ENCODE data around the gene CIDEC. TPM values are rescaled to one million over a fixed set of nuclear protein-coding genes. Genes with fewer than 3 reads are reported as not detected.

CIDEC gene
- total and polyA plus RNA-seq, 9 of the 15 experiments (the other 6 are each of a cell fraction or from before 2014, with no cell fraction given) = not detected

GRCh38 chr3:9846931-9847488, 33.0 kb downstream of the CIDEC start:
- POLR2A ChIA-PET = interaction anchor here (0.5 to 1.2 kb wide), 2 partner anchors 9 to 65 kb away, joined by 3 read pairs; no protein-coding TSS in a partner anchor
- no peak for FAIRE-seq
- TF ChIP-seq LEF1 (IDR thresholded peaks at IDR 0.05) (no peak), KDM5B (IDR thresholded peaks at IDR 0.05; ENCODE audit: insufficient replicate concordance, low read depth, low read length) (no peak), DLX4 (CRISPR knock-in tag; IDR thresholded peaks at IDR 0.05) (no peak), KLF16 (IDR thresholded peaks at IDR 0.05) (no peak), ZNF263 (CRISPR knock-in tag; IDR thresholded peaks at IDR 0.05; ENCODE audit: borderline replicate concordance) (no peak), ZNF175 (CRISPR knock-in tag; IDR thresholded peaks at IDR 0.05; ENCODE audit: low read depth) (no peak), ESRRA (IDR thresholded peaks at IDR 0.05; ENCODE audit: borderline replicate concordance, low read depth) (no peak), RB1 (IDR thresholded peaks at IDR 0.05; ENCODE audit: low read depth) (no peak), CREB5 (CRISPR knock-in tag; IDR thresholded peaks at IDR 0.05) (no peak), ZNF586 (CRISPR knock-in tag; conservative IDR thresholded peaks at IDR 0.05) (no peak), STAT6 (CRISPR knock-in tag; IDR thresholded peaks at IDR 0.05) (no peak), PTRF (tag; IDR thresholded peaks at IDR 0.05) (no peak), RHOXF2B (CRISPR knock-in tag; conservative IDR thresholded peaks at IDR 0.05) (no peak), HOMEZ (CRISPR knock-in tag; IDR thresholded peaks at IDR 0.05) (no peak), HNRNPL (IDR thresholded peaks at IDR 0.05; ENCODE audit: low read depth, low read length) (no peak), POLR2G (IDR thresholded peaks at IDR 0.05; ENCODE audit: low read depth, low read length) (no peak), ILK (tag; IDR thresholded peaks at IDR 0.05; ENCODE audit: borderline replicate concordance, low read depth) (no peak)

More at GRCh38 chr3:9846931-9847488, 33.0 kb downstream of the CIDEC start:
- no peaks in the 10 kb centered on the region for H3K9me3 ChIP-seq (replicated peaks; ENCODE audit: control insufficient read depth, insufficient read depth, low read depth, low read length)
- H3K4me1 ChIP-seq (replicated peaks in 1 of 2; ENCODE audit: control insufficient read depth in 2 of 2, insufficient read depth in 2 of 2, low read length in 2 of 2) = peaks cover 7 to 22% of the 10 kb centered on the region in 2 experiments; a peak in 2 of 5 replicates
- no peak for DNase-seq (ENCODE audit: extremely low read depth in 1 of 4, low spot score in 3 of 4)
- no peaks in the 10 kb centered on the region for H4K20me1 ChIP-seq (replicated peaks; ENCODE audit: control insufficient read depth, insufficient read depth, low read length)
- H3K4me2 ChIP-seq (ENCODE audit: insufficient read depth, low read length) = no peak overlapping the region
- H3K4me3 ChIP-seq = no peak overlapping the region
- H3K27ac ChIP-seq (ENCODE audit: extremely low read depth, low read depth, low read length) = no peak overlapping the region
- H3K79me2 ChIP-seq (ENCODE audit: control insufficient read depth, insufficient read depth, low read length) = peaks cover 15% of the 10 kb centered on the region
- intact Hi-C loops (cut with micrococcal nuclease) = loop anchor here (10.0 kb wide), 1 partner anchor 178 kb away; the partner anchor contains the start of gene FANCD2
- ATAC-seq = no peak
- CTCF ChIA-PET (ENCODE audit: low intra/inter-chr PET ratio) = no interaction called here
- H3K36me3 ChIP-seq (ENCODE audit: control insufficient read depth, insufficient read depth, low read length) = peaks cover 6% of the 10 kb centered on the region; the same call in 2 of the 3 replicates
- in situ Hi-C loops (cut with MboI) = loop anchor here (25.0 kb wide), 1 partner anchor 890 kb away; no protein-coding TSS in a partner anchor
- peak overlapping the region in 1 of 2 experiments; percentile 39; a peak in 1 of 4 replicates for H3K9ac ChIP-seq (ENCODE audit: insufficient read depth in 1 of 2, low read depth in 2 of 2, low read length in 2 of 2)
- no peaks in the 10 kb centered on the region for H3K27me3 ChIP-seq (ENCODE audit: control insufficient read depth in 2 of 2, insufficient read depth in 2 of 2, low read length in 2 of 2)
- BruUV-seq (replicated peaks) = no TSS peak
- 76% methylated on average over 6 of the region's 6 CpGs for WGBS (ENCODE audit: insufficient coverage, low coverage, missing lambda C conversion rate)
- no peak overlapping the region for H2AFZ ChIP-seq (ENCODE audit: low read depth, low read length)
- no peaks in the 10 kb centered on the region for H3K9me1 ChIP-seq (ENCODE audit: control insufficient read depth, insufficient read depth, low read length)
